T-helper 2 cell treated with Interferon-gamma antibody and Interleukin-4, amounts not matched to agents 100 ng/mL and 5 ng/mL, for 36 hours (primary cell): Measurements from ENCODE around the gene KLHL7. TPM values are rescaled to one million over a fixed set of nuclear protein-coding genes. Genes with fewer than 3 reads are reported as not detected.
"Not testable (repeated sequence)": the region's sequence is repeated elsewhere in the genome, so short reads cannot be mapped to it uniquely, and the experiment has no call there.

ENCODE experiments used
- intact Hi-C: fragments of 100-400 bp; cut with micrococcal nuclease; formaldehyde crosslinking; loops from one replicate; pipeline ENCODE4 v1.15.1; 2023
- total RNA-seq: library from RNA; stranded (reverse); gene quantifications from 2 replicates; pipeline ENCODE4 v1.2.3, GENCODE V29; 2022

Gene KLHL7
- total RNA-seq, 1 donor from 2014 or later, result 12.5 TPM

DNA sequence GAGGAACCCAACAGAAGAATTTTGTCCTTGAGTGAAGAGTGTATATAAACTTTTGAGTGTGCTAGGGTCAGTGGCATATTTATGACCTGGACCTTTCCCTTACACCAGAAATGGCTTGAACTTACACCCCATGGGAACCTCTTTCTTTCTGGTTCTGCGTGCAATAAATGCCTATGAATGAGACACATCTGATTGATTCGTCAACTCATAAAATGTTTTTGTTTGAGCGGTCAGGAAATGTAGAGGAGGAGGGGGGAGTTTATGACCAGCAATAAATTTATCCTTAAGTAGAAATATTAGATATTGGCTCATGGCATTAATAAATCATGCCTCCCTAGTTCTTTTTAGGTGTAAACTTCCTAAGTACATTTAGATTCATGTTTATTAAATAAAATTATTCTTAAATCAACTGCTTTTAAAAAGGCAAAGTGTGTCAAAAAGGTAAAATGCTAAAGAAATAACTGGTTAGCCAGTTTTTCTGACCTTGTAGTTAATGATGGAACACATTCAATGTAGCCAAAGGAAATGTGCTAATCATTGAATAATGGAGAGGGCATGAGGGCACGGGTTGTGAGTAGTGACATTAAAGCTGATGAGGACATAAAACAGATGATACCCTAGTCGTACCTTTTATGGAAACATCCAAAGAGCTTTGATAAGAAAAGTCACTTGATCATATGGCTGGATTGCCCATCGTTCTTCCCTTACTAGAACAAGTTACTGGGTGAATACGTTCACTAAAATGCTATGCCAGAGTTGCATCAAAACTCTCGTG is 62.7 kb downstream of the KLHL7 start:
- intact Hi-C loops, result no loop called here

DNA sequence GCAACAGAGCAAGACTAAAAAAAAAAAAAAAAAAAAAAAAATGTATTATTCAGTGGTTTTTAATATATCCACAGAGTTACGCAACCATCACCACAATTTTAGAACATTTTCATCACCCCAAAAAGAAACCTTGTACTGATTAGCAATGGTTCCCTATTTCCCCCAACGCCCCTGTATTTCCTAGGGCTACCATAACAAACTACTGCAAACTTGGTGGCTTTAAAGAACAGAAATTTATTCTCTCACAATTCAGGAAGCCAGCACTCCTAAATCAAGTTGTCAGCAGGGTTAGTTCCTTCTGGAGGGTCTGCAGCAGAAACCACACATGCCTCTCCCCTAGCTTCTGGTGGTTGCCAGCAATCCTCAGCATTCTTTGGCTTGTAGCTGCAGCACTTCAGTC is 70.4 kb downstream of the KLHL7 start:
- intact Hi-C loops, result no loop called here

- intact Hi-C loops, result loop anchor here (1.0 to 5.0 kb wide), 9 partner anchors 77 to 360 kb away; partner anchors contain the start of genes HYCC1, IGF2BP3, KLHL7 and MALSU1
These were observed 76.3 kb downstream of the KLHL7 start, which contains the start of gene NUP42 for GRCh38 chr7:23181684-23182553. NUP42 (plus strand) TSS chr7:23182048; CDS start chr7:23182086, 38 bp downstream.

- intact Hi-C loops, result loop anchor here (2.0 to 5.0 kb wide), 6 partner anchors 89 to 361 kb away; partner anchors contain the start of genes IGF2BP3 and TOMM7
These were observed 77.9 kb downstream of the KLHL7 start for GRCh38 chr7:23183279-23184012.

GRCh38 chr7:23184291-23184690 is 78.7 kb downstream of the KLHL7 start:
- intact Hi-C loops, result loop anchor here (5.0 kb wide), 4 partner anchors 88 to 362 kb away; partner anchors contain the start of genes IGF2BP3 and TOMM7

- intact Hi-C loops, result loop anchor here (5.0 kb wide), 4 partner anchors 87 to 363 kb away; partner anchors contain the start of genes IGF2BP3 and TOMM7
These were observed 79.2 kb downstream of the KLHL7 start for GRCh38 chr7:23184709-23185359.

- intact Hi-C loops, result no loop called here
These were observed 80.4 kb downstream of the KLHL7 start for GRCh38 chr7:23185980-23186379.

- intact Hi-C loops, result no loop called here
These were observed 85.4 kb downstream of the KLHL7 start for GRCh38 chr7:23191022-23191421.

- intact Hi-C loops, result not testable (repeated sequence)
These were observed 88.2 kb downstream of the KLHL7 start for GRCh38 chr7:23193650-23194227.

DNA sequence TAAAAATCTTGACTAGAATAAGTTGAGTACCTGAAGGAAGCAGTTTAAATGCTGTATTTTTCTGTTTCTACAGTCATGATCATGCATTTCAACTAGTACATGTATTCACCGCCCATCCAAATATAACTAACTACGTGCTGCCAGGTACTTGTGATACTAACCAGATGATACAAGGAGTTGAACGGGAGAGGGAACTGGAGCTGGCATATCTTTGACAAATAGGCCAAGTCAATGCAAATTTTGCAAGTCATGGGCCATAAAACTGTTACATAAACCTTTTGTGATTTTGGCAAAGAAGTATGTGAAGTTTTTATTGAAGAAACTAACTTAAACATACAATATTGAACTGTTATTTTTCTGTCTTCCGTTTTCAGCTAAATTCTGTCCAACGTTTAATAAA is 90.7 kb downstream of the KLHL7 start:
- intact Hi-C loops, result no loop called here

GRCh38 chr7:23197745-23198144 is 92.2 kb downstream of the KLHL7 start:
- intact Hi-C loops, result not testable (repeated sequence)

- intact Hi-C loops, result no loop called here
These were observed 94.7 kb downstream of the KLHL7 start for GRCh38 chr7:23200331-23200730.

DNA sequence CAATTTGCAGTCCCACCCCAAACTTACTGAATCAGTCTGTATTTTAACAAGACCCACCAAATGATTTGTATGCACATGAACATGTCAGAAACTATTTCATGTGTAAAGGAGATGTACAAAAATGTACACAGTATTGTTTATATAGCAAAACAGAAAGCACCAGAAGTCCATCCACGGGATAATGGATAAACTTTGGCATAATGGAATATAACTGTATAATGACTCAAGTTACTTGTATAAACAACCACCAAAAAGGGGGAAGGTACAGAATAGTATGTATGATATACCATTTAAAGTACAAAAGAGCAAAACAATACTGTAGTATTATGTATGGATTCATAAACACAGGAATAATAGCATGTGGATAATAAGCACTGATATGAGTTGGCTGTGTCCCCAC is 98.7 kb downstream of the KLHL7 start:
- intact Hi-C loops, result no loop called here

GRCh38 chr7:23205577-23205908 is 100.0 kb downstream of the KLHL7 start:
- intact Hi-C loops, result no loop called here

GRCh38 chr7:23205909-23206767 is 100.6 kb downstream of the KLHL7 start:
- intact Hi-C loops, result no loop called here

GRCh38 chr7:23207021-23207420 is 101.4 kb downstream of the KLHL7 start:
- intact Hi-C loops, result no loop called here

DNA sequence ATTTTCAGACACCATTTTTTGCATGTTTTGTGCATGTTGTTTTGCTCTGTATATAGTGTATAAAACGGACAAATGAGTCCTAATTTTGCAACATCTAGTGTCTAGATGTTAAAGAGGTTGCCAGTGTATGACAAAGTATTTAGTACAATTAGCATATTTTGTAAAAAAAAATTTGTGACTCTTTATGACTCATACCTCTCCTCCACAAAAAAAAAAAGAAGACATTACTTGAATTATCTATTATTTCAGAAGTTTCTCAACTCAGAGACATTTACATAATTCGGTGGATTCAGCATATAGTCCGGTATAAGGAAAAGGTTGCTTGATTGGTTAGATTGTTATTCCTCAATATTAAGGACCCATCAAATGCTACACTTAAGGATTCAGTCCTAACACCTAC is 102.3 kb downstream of the KLHL7 start:
- intact Hi-C loops, result no loop called here

DNA sequence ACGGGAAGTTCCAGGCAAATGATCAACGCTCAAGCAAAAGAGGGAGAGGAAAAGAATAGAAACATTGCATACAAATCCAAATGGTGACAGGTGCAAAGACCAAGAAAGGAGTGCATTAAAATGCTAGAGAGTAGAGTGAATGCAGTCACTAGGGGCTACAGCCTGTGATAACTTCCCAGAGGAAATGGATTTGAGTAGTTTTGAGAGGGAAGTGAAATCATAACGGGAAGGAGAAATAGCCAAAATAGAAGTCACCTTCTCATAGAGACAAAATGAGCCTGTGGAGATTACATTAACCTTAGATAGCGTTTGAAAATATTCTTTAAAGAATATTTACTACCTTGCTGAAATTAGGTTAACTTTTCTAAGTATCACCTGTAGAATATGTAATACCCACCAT is 102.7 kb downstream of the KLHL7 start:
- intact Hi-C loops, result no loop called here

GRCh38 chr7:23210506-23210905 is 104.9 kb downstream of the KLHL7 start:
- intact Hi-C loops, result no loop called here

DNA sequence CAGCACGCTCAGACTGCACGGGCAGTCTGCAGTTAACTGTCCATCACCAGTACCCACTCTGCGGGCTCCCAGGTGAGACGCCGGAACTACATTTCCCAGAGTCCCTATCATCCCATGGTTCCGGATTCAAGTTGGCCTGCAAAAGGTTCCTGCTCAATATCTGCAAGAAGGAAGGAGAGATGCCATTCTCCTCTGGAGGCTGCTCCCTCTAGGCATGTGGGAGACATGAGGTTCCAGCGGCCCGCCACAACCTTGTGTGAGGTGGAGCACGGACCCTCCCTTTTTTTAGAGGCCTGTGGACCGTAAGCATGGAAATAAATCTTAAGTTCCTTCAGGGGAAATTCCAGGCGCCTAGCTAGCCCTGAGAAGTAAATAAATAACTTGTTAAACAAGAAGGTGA is 106.0 kb downstream of the KLHL7 start:
- intact Hi-C loops, result no loop called here
